ENCODE measurements around the gene ZNF318. TPM values are rescaled to one million over a fixed set of nuclear protein-coding genes. Genes with fewer than 3 reads are reported as not detected.

The ZNF318 gene
- total RNA-seq, 1 experiment from 2014 or later, result 24.3 TPM

GRCh38 chr6:43331891-43332290 lies 37.6 kb downstream of the ZNF318 start (continued):
- no peak for TF ChIP-seq AFF4 (CRISPR knock-in tag; IDR thresholded peaks at IDR 0.05; ENCODE audit: borderline replicate concordance)
- no peak for TF ChIP-seq ZNF263 (CRISPR knock-in tag; IDR thresholded peaks at IDR 0.05; ENCODE audit: low read depth)

DNA sequence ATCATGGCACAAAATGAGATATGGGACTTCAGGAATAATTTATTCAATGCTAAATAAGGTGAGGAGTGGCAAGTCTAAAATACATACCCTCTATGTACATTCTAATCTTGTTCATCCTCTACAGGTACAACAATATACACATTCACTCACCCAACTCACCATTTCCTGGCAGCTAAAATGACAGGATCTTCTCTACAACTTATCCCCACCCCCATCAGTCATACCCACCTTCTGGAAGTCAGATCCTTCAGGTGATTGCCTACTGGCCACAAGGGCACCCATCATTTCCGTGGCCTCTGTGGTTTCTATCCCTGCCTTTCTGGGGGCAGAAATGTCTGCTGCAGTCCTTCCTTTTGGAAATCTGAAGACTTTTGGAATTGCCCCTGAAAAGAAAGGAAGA lies 38.0 kb downstream of the ZNF318 start:
- ATAC-seq (no peak), DNase-seq (ENCODE audit: low spot score) (no peak)
- no peak overlapping the region for H3K4me3 Mint-ChIP-seq
- ChIA-PET POLR2A (interaction anchor here (0.5 kb wide), 1 partner anchor 62 kb away, joined by 3 read pairs; no protein-coding TSS in a partner anchor), CTCF (interaction anchor here (0.8 to 1.4 kb wide), 3 partner anchors 23 to 63 kb away, joined by 3 read pairs; partner anchors contain the start of gene CRIP3)
- H3K27ac Mint-ChIP-seq, result no peak overlapping the region
- H3K36me3 Mint-ChIP-seq, result no peaks in the 10 kb centered on the region
- H3K27me3 Mint-ChIP-seq (ENCODE audit: low read depth), result no peaks in the 10 kb centered on the region; the same call in 1 of the 2 replicates
- 0 out of 2 replicates have a peak, but pooled peaks cover 4% of the 10 kb centered on the region for H3K4me1 Mint-ChIP-seq
- no peaks in the 10 kb centered on the region for H3K9me3 Mint-ChIP-seq
- no peak for TF ChIP-seq ELF4 (CRISPR knock-in tag; IDR thresholded peaks at IDR 0.05; ENCODE audit: low read depth)
- no peak for TF ChIP-seq ZNF281 (CRISPR knock-in tag; IDR thresholded peaks at IDR 0.05)
- TF ChIP-seq ZBTB21 (CRISPR knock-in tag; IDR thresholded peaks at IDR 0.05; ENCODE audit: borderline replicate concordance), result no peak
- TF ChIP-seq IRF1 (CRISPR knock-in tag; IDR thresholded peaks at IDR 0.05), result no peak
- TF ChIP-seq FOXP1 (CRISPR knock-in tag; IDR thresholded peaks at IDR 0.05; ENCODE audit: borderline replicate concordance), result no peak
- TF ChIP-seq, protein P1, sequence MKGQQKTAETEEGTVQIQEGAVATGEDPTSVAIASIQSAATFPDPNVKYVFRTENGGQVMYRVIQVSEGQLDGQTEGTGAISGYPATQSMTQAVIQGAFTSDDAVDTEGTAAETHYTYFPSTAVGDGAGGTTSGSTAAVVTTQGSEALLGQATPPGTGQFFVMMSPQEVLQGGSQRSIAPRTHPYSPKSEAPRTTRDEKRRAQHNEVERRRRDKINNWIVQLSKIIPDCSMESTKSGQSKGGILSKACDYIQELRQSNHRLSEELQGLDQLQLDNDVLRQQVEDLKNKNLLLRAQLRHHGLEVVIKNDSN (CRISPR knock-in tag; IDR thresholded peaks at IDR 0.05), result no peak
- TF ChIP-seq ZBTB43 (CRISPR knock-in tag; IDR thresholded peaks at IDR 0.05), result no peak
- TF ChIP-seq KAT7 (CRISPR knock-in tag; IDR thresholded peaks at IDR 0.05; ENCODE audit: borderline replicate concordance), result no peak
- TF ChIP-seq NR1H2 (CRISPR knock-in tag; IDR thresholded peaks at IDR 0.05), result no peak
- no peak for TF ChIP-seq CREB1 (CRISPR knock-in tag; IDR thresholded peaks at IDR 0.05)
- no peak for TF ChIP-seq GTF2I (CRISPR knock-in tag; conservative IDR thresholded peaks at IDR 0.05)
- TF ChIP-seq NFYB (CRISPR knock-in tag; conservative IDR thresholded peaks at IDR 0.05; ENCODE audit: low read depth), result no peak
- no peak for TF ChIP-seq ERG (CRISPR knock-in tag; IDR thresholded peaks at IDR 0.05)
- no peak for TF ChIP-seq ZNF263 (CRISPR knock-in tag; IDR thresholded peaks at IDR 0.05; ENCODE audit: low read depth)
- TF ChIP-seq SOX15 (CRISPR knock-in tag; IDR thresholded peaks at IDR 0.05), result no peak
- no peak for TF ChIP-seq NR3C1 (CRISPR knock-in tag; conservative IDR thresholded peaks at IDR 0.05; ENCODE audit: low read depth)
- TF ChIP-seq ZNF416 (CRISPR knock-in tag; IDR thresholded peaks at IDR 0.05), result no peak
- TF ChIP-seq ZNF219 (CRISPR knock-in tag; IDR thresholded peaks at IDR 0.05; ENCODE audit: borderline replicate concordance), result no peak
- no peak for TF ChIP-seq SP1 (CRISPR knock-in tag; conservative IDR thresholded peaks at IDR 0.05)

Data from WTC11 (cell line).